ENCODE results near the gene TFB1M.
"Not testable (repeated sequence)": the region's sequence is repeated elsewhere in the genome, so short reads cannot be mapped to it uniquely, and the experiment has no call there.

TFB1M gene

GRCh38 chr6:155319902-155320301, 5.6 kb upstream of the TFB1M start:
- peaks cover 8% of the 10 kb centered on the region for H3K4me1 Mint-ChIP-seq
- H3K4me3 Mint-ChIP-seq = no peak overlapping the region
- TF ChIP-seq, protein P1, sequence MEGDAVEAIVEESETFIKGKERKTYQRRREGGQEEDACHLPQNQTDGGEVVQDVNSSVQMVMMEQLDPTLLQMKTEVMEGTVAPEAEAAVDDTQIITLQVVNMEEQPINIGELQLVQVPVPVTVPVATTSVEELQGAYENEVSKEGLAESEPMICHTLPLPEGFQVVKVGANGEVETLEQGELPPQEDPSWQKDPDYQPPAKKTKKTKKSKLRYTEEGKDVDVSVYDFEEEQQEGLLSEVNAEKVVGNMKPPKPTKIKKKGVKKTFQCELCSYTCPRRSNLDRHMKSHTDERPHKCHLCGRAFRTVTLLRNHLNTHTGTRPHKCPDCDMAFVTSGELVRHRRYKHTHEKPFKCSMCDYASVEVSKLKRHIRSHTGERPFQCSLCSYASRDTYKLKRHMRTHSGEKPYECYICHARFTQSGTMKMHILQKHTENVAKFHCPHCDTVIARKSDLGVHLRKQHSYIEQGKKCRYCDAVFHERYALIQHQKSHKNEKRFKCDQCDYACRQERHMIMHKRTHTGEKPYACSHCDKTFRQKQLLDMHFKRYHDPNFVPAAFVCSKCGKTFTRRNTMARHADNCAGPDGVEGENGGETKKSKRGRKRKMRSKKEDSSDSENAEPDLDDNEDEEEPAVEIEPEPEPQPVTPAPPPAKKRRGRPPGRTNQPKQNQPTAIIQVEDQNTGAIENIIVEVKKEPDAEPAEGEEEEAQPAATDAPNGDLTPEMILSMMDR (IDR thresholded peaks at IDR 0.05; ENCODE audit: unreplicated experiment in 3 of 3) = no peak
- H3K9me3 Mint-ChIP-seq = no peaks in the 10 kb centered on the region
- H3K36me3 Mint-ChIP-seq (ENCODE audit: low read depth) = no peaks in the 10 kb centered on the region
- no peaks in the 10 kb centered on the region for H3K27me3 Mint-ChIP-seq (ENCODE audit: low read depth)
- H3K27ac Mint-ChIP-seq = no peak overlapping the region

DNA sequence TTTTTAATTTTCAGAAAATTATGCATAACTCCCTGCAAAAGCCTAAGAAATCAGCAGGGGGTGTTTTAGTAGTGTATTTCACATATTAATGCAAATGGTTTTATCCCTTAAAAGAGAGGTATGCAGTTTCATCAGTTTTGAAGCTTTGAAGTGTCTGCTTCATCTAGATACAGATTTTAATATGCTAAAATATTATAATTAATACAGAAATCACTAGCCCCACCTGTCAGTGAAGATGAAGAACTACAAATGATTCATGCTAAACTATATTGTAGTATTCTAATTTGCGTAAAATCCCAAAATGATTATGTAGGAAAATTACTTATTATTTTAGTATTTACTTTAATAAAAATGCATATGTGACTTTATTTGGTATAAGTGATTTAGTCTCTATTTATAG, 2.9 kb upstream of the TFB1M start:
- TF ChIP-seq, protein P1 (IDR thresholded peaks at IDR 0.05; ENCODE audit: unreplicated experiment in 3 of 3) = peak in 1 of 3 experiments; percentile 18
- Mint-ChIP-seq H3K27me3 (ENCODE audit: low read depth) (no peaks in the 10 kb centered on the region), H3K36me3 (ENCODE audit: low read depth) (peaks cover 5% of the 10 kb centered on the region), H3K27ac (no peak overlapping the region), H3K4me1 (peaks cover 19% of the 10 kb centered on the region), H3K9me3 (no peaks in the 10 kb centered on the region), H3K4me3 (no peak overlapping the region)

DNA sequence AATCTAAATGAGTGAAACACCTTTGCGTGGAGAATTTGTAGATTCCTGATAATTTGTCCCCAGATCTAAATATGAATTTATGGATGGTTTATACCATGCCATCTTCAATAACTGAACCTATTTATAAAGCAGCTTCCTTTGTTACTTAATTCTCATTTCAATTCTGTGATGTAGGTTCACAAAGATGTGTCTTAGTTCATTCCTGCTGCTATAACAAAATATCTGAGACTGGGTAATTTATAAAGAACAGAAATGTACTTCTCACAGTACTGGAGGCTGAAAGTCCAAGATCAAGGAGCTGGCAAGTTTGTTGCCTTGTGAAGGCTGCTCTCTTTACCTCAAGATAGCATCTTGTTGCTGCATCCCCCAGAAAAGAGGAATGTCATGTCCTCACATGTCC, 2.1 kb upstream of the TFB1M start:
- no peaks in the 10 kb centered on the region for H3K9me3 Mint-ChIP-seq
- H3K4me1 Mint-ChIP-seq = peaks cover 15% of the 10 kb centered on the region
- no peak overlapping the region for H3K27ac Mint-ChIP-seq
- peak overlapping the region; percentile 54 to 75 (median 64) for H3K4me3 Mint-ChIP-seq
- no peaks in the 10 kb centered on the region for H3K27me3 Mint-ChIP-seq (ENCODE audit: low read depth)
- TF ChIP-seq, protein P1 (IDR thresholded peaks at IDR 0.05; ENCODE audit: unreplicated experiment in 3 of 3) = no peak
- H3K36me3 Mint-ChIP-seq (ENCODE audit: low read depth) = peaks cover 7% of the 10 kb centered on the region

DNA sequence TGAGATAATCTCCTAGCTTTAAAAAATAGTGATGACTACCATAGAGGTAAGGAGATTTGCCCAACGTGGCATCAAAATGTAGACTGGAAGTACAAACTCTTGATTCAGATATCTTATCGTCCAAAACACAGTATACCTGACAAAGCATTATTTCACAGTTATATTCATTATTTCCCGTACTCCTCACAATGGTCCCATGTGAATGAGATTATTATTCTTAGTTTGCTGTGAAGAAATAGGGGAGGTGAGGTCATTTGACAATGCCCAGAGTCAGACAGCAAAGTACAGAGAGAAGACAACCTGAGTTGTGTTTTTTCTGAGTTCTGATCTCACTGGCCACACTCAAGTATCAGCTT, 1.2 kb upstream of the TFB1M start:
- H3K36me3 Mint-ChIP-seq (ENCODE audit: low read depth) = peaks cover 7% of the 10 kb centered on the region
- TF ChIP-seq, protein P1 (IDR thresholded peaks at IDR 0.05; ENCODE audit: unreplicated experiment in 3 of 3) = no peak
- no peaks in the 10 kb centered on the region for H3K9me3 Mint-ChIP-seq
- H3K4me3 Mint-ChIP-seq = peak overlapping the region; percentile 97 to 98 (median 98)
- peaks cover 15% of the 10 kb centered on the region for H3K4me1 Mint-ChIP-seq
- no peaks in the 10 kb centered on the region for H3K27me3 Mint-ChIP-seq (ENCODE audit: low read depth)
- peak overlapping the region; percentile 80 to 89 (median 88) for H3K27ac Mint-ChIP-seq

DNA sequence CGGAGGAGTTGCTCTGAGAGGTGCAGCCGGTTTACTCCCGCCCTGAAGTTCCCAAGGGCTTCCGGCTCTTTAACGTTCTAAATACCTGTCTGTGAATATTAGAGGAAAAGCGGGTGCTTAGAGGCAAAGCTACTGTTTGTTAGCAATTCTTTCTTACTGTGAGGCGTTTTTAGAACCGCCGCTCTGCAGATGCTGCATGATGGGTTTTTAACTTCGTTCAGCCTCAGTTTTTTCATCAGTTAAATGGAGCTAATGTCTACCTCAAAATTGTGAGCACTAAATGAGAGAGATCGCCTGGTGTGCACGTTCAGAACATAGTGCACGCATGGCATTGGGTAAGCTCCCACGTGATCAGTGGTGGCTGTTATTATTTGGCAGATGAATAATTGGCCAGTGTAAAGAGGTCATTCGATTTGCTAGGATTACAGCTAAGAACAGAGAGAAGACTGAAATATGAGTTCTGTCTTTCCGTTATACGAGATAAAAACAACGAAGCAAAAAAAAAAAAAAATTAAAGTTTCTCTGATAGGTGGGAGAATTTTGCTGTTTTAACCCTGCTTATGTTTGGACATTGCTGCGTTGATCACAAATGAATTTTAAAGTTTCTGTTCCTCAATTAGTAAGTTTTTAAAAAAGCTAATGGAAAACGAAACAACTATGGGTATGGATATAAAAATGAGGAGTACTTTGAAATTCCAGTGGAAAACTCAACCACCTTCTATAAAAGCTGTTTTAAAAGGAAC, 660 bp upstream of the TFB1M start:
- peaks cover 15% of the 10 kb centered on the region for H3K4me1 Mint-ChIP-seq
- no peaks in the 10 kb centered on the region for H3K9me3 Mint-ChIP-seq
- peak overlapping the region; percentile 97 to 98 (median 98) for H3K4me3 Mint-ChIP-seq
- H3K27ac Mint-ChIP-seq = peak overlapping the region; percentile 80 to 89 (median 88)
- H3K36me3 Mint-ChIP-seq (ENCODE audit: low read depth) = peaks cover 11% of the 10 kb centered on the region
- TF ChIP-seq, protein P1 (IDR thresholded peaks at IDR 0.05; ENCODE audit: unreplicated experiment in 3 of 3) = no peak
- no peaks in the 10 kb centered on the region for H3K27me3 Mint-ChIP-seq (ENCODE audit: low read depth)

GRCh38 chr6:155313602-155314091, 637 bp downstream of the TFB1M start:
- Mint-ChIP-seq H3K27ac (peak overlapping the region; percentile 80 to 89 (median 88)), H3K36me3 (ENCODE audit: low read depth) (peaks cover 16% of the 10 kb centered on the region), H3K4me1 (peaks cover 15% of the 10 kb centered on the region), H3K9me3 (no peaks in the 10 kb centered on the region), H3K27me3 (ENCODE audit: low read depth) (no peaks in the 10 kb centered on the region), H3K4me3 (peak overlapping the region; percentile 97 to 98 (median 98))
- TF ChIP-seq, protein P1 (IDR thresholded peaks at IDR 0.05; ENCODE audit: unreplicated experiment in 3 of 3) = no peak

DNA sequence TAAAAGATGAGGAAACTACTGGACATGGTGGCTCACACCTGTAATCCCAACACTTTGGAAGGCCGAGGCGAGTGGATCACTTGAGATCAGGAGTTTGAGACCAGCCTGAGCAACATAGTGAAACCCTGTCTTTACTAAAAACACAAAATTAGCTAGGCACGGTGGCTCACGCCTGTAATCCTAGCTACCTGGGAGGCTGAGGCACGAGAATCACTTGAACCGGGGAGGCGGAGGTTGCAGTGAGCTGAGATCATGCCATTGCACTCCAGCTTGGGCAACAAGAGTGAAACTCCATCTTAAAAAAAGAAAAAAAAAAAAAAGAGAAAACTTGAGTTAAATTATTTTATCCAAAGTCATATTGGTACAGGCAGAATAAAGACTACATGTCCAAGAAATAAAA, 1.3 kb downstream of the TFB1M start:
- peaks cover 15% of the 10 kb centered on the region for H3K4me1 Mint-ChIP-seq
- H3K36me3 Mint-ChIP-seq (ENCODE audit: low read depth) = peaks cover 21% of the 10 kb centered on the region
- H3K4me3 Mint-ChIP-seq = peak overlapping the region; percentile 97 to 98 (median 98)
- H3K9me3 Mint-ChIP-seq; H3K27me3 Mint-ChIP-seq (ENCODE audit: low read depth); H3K27ac Mint-ChIP-seq: not testable (repeated sequence)

Data from nephron (organoid).